Neuronal stem cell (in vitro differentiated cells): ENCODE results near the gene GTF2F1.
"Not testable (repeated sequence)": the region's sequence is repeated elsewhere in the genome, so short reads cannot be mapped to it uniquely, and the experiment has no call there.

Experiments used
- DNase-seq: peaks from one replicate; pipeline ENCODE4 v3.0.0-alpha.2; 2013; ENCODE audit warnings: low spot score
- H2AFZ ChIP-seq: one replicate; pipeline ENCODE4 v1.6.1; 2013; ENCODE audit warnings: mild to moderate bottlenecking, low read length, inconsistent platforms
- H2AK5ac ChIP-seq: 2 replicates; pipeline ENCODE4 v1.6.1; 2013; ENCODE audit warnings: low read depth, mild to moderate bottlenecking, inconsistent platforms, low read length, moderate library complexity, mixed read lengths
- H2BK120ac ChIP-seq: 2 replicates; pipeline ENCODE4 v1.6.1; 2013; ENCODE audit warnings: low read depth, mild to moderate bottlenecking, inconsistent platforms, low read length, moderate library complexity, mixed read lengths
- H2BK12ac ChIP-seq: one replicate; pipeline ENCODE4 v1.6.1; 2013; ENCODE audit warnings: low read length, inconsistent platforms
- H2BK15ac ChIP-seq: 2 replicates; pipeline ENCODE4 v1.6.1; 2013; ENCODE audit warnings: mild to moderate bottlenecking, low read length, inconsistent platforms, mixed read lengths
- H2BK5ac ChIP-seq: one replicate; pipeline ENCODE4 v1.6.1; 2013; ENCODE audit warnings: inconsistent platforms, mild to moderate bottlenecking, low read length, moderate library complexity
- H3K14ac ChIP-seq: one replicate; pipeline ENCODE4 v1.6.1; 2013; ENCODE audit warnings: low read length, inconsistent platforms
- H3K18ac ChIP-seq: 2 replicates; pipeline ENCODE4 v1.6.1; 2013; ENCODE audit warnings: low read length, inconsistent platforms
- H3K23ac ChIP-seq: 2 replicates; pipeline ENCODE4 v1.6.1; 2013; ENCODE audit warnings: low read depth, mild to moderate bottlenecking, mixed read lengths, low read length, inconsistent platforms; ENCODE audit not compliant: poor library complexity
- H3K27ac ChIP-seq: replicated peaks from 3 replicates; pipeline ENCODE4 v1.5.1; 2013; ENCODE audit warnings: low read length, inconsistent platforms
- H3K27me3 ChIP-seq, 3 experiments: 2 replicates each; pipeline ENCODE4 v1.6.1; 2013; ENCODE audit warnings: low read length in 3 of 3, mild to moderate bottlenecking in 2 of 3, inconsistent platforms in 1 of 3, low read depth in 1 of 3, mixed read lengths in 1 of 3, moderate library complexity in 1 of 3; ENCODE audit not compliant: control insufficient read depth in 3 of 3, insufficient read depth in 3 of 3
- H3K36me3 ChIP-seq, 2 donors: replicated peaks in 1 of 2; 2 replicates each; pipeline ENCODE4 v1.6.1; 2013; ENCODE audit warnings: low read length in 2 of 2; ENCODE audit not compliant: control insufficient read depth in 2 of 2, insufficient read depth in 2 of 2
- H3K4ac ChIP-seq: 2 replicates; pipeline ENCODE4 v1.6.1; 2013; ENCODE audit warnings: inconsistent platforms, mild to moderate bottlenecking, low read length, moderate library complexity
- H3K4me1 ChIP-seq, 2 donors: 1 replicate in 1 of 2; 2 replicates in 1 of 2; pipeline ENCODE4 v1.6.1; 2013; ENCODE audit warnings: low read length in 2 of 2, low read depth in 1 of 2; ENCODE audit not compliant: control insufficient read depth in 2 of 2, insufficient read depth in 1 of 2
- H3K4me2 ChIP-seq: one replicate; pipeline ENCODE4 v1.6.1; 2013; ENCODE audit warnings: mild to moderate bottlenecking, low read length, inconsistent platforms; ENCODE audit not compliant: insufficient read depth, poor library complexity, severe bottlenecking
- H3K4me3 ChIP-seq, 2 donors: 2 replicates each; pipeline ENCODE4 v1.5.1; 2013; ENCODE audit warnings: low read length in 2 of 2, mild to moderate bottlenecking in 2 of 2, inconsistent platforms in 1 of 2, moderate library complexity in 1 of 2
- H3K79me1 ChIP-seq: one replicate; pipeline ENCODE4 v1.6.1; 2013; ENCODE audit warnings: low read depth, mild to moderate bottlenecking, inconsistent platforms, low read length, moderate library complexity
- H3K9ac ChIP-seq: one replicate; pipeline ENCODE4 v1.6.1; 2013; ENCODE audit warnings: mild to moderate bottlenecking, low read depth, low read length, inconsistent platforms; ENCODE audit not compliant: poor library complexity
- H3K9me3 ChIP-seq, 2 donors: replicated peaks in 1 of 2; 2 replicates each; pipeline versions ENCODE3 to v1.6.1; 2013; ENCODE audit warnings: low read length in 2 of 2, mild to moderate bottlenecking in 2 of 2, inconsistent platforms in 1 of 2, low read depth in 1 of 2, mixed read lengths in 1 of 2, moderate library complexity in 1 of 2; ENCODE audit not compliant: control insufficient read depth in 2 of 2, insufficient read depth in 1 of 2
- H4K8ac ChIP-seq: one replicate; pipeline ENCODE4 v1.6.1; 2013; ENCODE audit warnings: low read depth, mild to moderate bottlenecking, inconsistent platforms, low read length, moderate library complexity
- H4K91ac ChIP-seq: one replicate; pipeline ENCODE4 v1.6.1; 2013; ENCODE audit warnings: low read length, low read depth, mild to moderate bottlenecking, inconsistent platforms; ENCODE audit not compliant: poor library complexity
- WGBS, 2 donors: extraction: QIAGEN DNeasy Blood & Tissue Kit; methylation state at CpG; one replicate each; pipeline ENCODE4 v1.1.7; 2013; ENCODE audit warnings: missing lambda C conversion rate in 2 of 2, mixed read lengths in 1 of 2; ENCODE audit not compliant: insufficient read length in 2 of 2, insufficient replicate concordance in 1 of 2; ENCODE audit errors: extremely low coverage in 2 of 2; 5-methylcytosine and 5-hydroxymethylcytosine counted together

GTF2F1 gene

DNA sequence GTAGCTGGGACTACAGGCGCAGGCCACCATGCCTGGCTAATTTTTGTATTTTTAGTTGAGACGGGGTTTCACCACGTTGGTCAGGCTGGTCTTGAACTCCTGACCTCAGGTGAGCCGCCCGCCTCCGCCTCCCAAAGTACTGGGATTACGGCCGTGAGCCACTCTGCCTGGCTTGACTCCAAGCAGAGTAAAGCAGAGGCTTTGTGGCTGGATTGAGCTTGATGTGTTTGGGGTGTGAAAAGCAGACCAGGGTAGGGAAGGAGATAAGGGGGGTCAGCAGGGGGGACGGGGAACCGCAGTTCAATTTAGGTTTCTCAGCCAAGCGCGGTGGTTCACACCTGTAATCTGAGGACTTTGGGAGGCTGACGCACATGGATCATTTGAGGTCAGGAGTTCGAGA, 35.8 kb downstream of the GTF2F1 start:
- Histone ChIP-seq H3K4me3 (no peak overlapping the region), H4K8ac (no peak overlapping the region)
- no CpG with 5 or more reads among the region's 14 CpGs for WGBS, 2 donors

DNA sequence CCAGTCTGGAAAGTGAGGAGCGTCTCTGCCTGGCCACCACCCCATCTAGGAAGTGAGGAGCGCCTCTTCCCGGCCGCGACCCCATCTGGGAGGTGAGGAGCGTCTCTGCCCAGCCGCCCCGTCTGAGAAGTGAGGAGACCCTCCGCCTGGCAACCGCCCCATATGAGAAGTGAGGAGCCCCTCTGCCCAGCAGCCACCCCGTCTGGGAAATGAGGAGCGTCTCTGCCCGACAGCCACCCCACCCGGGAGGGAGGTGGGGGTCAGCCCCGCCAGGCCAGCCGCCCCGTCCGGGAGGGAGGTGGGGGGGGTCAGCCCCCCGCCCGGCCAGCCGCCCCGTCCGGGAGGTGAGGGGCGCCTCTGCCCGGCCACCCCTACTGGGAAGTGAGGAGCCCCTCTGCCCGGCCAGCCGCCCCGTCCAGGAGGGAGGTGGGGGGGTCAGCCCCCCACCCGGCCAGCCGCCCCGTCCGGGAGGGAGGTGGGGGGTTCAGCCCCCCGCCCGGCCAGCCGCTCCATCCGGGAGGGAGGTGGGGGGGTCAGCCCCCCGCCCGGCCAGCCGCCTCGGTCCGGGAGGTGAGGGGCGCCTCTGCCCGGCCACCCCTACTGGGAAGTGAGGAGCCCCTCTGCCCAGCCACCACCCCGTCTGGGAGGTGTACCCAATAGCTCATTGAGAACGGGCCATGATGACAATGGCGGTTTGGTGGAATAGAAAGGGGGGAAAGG, 37.5 kb downstream of the GTF2F1 start:
- not testable (repeated sequence) for H3K4me2 ChIP-seq, H3K14ac ChIP-seq, DNase-seq, H3K4me1 ChIP-seq, H3K79me1 ChIP-seq, H2AFZ ChIP-seq, H4K91ac ChIP-seq, H3K4me3 ChIP-seq, H4K8ac ChIP-seq, H2BK12ac ChIP-seq, H2BK15ac ChIP-seq, H2BK120ac ChIP-seq, H3K27ac ChIP-seq, H3K9ac ChIP-seq, H3K4ac ChIP-seq, H3K23ac ChIP-seq, H3K27me3 ChIP-seq, H3K18ac ChIP-seq, H2BK5ac ChIP-seq, H2AK5ac ChIP-seq, H3K9me3 ChIP-seq, H3K36me3 ChIP-seq
- no CpG with 5 or more reads among the region's 46 CpGs for WGBS, 2 donors

More for the DNA sequence above, 35.8 kb downstream of the GTF2F1 start:
- no peak overlapping the region for H3K9ac ChIP-seq
- no peak overlapping the region for H2AK5ac ChIP-seq
- no peak overlapping the region for H3K14ac ChIP-seq
- no peak overlapping the region for H3K4me2 ChIP-seq
- peaks cover 2% of the 10 kb centered on the region for H3K79me1 ChIP-seq
- H3K4me1 ChIP-seq: peaks cover under 1 to 2% of the 10 kb centered on the region in 2 donors
- H3K9me3 ChIP-seq: peaks cover 0 to under 1% of the 10 kb centered on the region in 2 donors
- H3K36me3 ChIP-seq: no peaks in the 10 kb centered on the region
- no peak overlapping the region for H2BK120ac ChIP-seq
- no peak overlapping the region for H2AFZ ChIP-seq
- H2BK15ac ChIP-seq: no peak overlapping the region
- H3K27ac ChIP-seq: no peak overlapping the region
- H2BK12ac ChIP-seq: no peak overlapping the region
- H3K18ac ChIP-seq: no peak overlapping the region
- no peak overlapping the region for H3K23ac ChIP-seq
- H2BK5ac ChIP-seq: no peak overlapping the region
- H3K4ac ChIP-seq: no peak overlapping the region
- no peak overlapping the region for H4K91ac ChIP-seq
- no peak for DNase-seq
- no peaks in the 10 kb centered on the region for H3K27me3 ChIP-seq

DNA sequence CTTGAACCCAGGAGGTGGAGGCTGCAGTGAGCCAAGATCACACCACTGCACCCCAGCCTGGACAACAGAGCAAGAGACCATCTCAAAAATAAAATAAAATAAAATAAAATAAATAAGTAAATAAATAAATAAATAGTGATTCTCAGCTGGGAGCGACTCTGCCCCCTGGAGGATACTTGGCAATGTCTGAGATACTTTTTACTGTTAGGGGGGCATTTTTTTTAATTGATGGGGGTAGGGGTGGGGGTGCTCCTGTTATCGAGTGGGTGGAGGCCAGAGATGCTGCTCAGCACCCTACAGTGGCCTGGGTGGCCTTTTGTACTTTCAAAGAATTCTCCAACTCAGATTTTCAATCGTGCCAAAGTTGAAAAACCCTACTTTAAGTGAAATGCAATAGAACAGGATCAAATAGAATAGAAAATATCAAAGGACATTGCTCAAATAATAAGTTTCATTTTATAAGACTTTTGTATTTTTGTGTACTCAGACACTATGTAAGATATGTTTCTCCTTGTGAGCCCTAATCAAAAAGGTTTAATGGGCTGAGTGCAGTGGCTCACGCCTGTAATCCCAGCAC, 38.8 kb downstream of the GTF2F1 start:
- no peak overlapping the region for H2AFZ ChIP-seq
- no peak overlapping the region for H2BK120ac ChIP-seq
- H3K27me3 ChIP-seq: no peaks in the 10 kb centered on the region
- no peaks in the 10 kb centered on the region for H3K36me3 ChIP-seq
- no peak overlapping the region for H3K4ac ChIP-seq
- no peak overlapping the region for H3K27ac ChIP-seq
- no CpG with 5 or more reads among the region's 4 CpGs for WGBS, 2 donors
- no peak overlapping the region for H4K8ac ChIP-seq
- H3K79me1 ChIP-seq: no peaks in the 10 kb centered on the region
- H3K4me2 ChIP-seq: no peak overlapping the region
- no peak overlapping the region for H3K14ac ChIP-seq
- no peak overlapping the region for H2AK5ac ChIP-seq
- no peak overlapping the region for H3K23ac ChIP-seq
- H2BK5ac ChIP-seq: no peak overlapping the region
- DNase-seq: no peak
- no peak overlapping the region for H3K9ac ChIP-seq
- H4K91ac ChIP-seq: no peak overlapping the region
- H2BK12ac ChIP-seq: no peak overlapping the region
- H3K9me3 ChIP-seq: peaks cover 0 to 3% of the 10 kb centered on the region in 2 donors
- H2BK15ac ChIP-seq: no peak overlapping the region
- no peak overlapping the region for H3K4me3 ChIP-seq
- H3K18ac ChIP-seq: no peak overlapping the region
- H3K4me1 ChIP-seq: no peaks in the 10 kb centered on the region

DNA sequence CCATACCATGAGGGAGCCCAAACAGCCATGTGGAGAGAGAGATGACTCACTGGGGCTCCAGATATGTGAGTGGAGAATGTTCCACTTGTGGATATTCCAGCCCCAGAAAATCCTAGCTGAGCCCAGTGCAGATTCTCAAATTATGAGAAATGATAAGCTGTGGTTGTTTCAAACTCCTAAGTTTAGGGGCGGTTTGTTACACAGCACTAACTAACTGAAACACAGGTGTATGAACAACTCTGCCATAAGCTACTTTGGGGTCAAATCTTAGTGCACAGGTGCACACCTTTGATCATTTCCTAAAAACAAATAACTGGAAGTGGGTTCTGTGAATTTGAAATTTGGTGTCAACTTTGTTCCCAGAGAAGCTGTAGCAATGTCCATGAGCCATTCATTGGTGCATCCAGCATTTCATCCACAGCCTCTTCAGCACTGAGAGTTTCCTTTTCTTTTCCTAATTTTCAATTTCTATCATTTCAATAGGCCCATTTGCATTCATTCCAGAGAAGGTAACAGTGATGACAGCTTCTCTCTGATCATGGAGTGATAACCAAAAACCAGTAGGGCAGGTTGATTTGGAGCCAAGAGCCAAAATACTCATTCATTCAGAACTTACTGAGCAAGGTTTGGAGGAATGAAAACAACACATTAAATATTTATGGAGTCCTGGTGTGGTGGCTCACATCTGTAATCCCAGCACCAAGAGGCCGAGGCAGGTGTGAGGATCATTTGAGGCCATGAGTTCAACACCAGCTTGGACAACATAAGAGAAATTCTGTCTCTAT, 40.4 kb downstream of the GTF2F1 start:
- H3K27me3 ChIP-seq: no peaks in the 10 kb centered on the region

More for the DNA sequence above, 40.4 kb downstream of the GTF2F1 start:
- H3K27ac ChIP-seq: no peak overlapping the region
- H4K91ac ChIP-seq: no peak overlapping the region
- H3K14ac ChIP-seq: no peak overlapping the region
- H2BK120ac ChIP-seq: no peak overlapping the region
- no peaks in the 10 kb centered on the region for H3K79me1 ChIP-seq
- DNase-seq: no peak
- no peak overlapping the region for H2BK12ac ChIP-seq
- no peak overlapping the region for H3K18ac ChIP-seq
- H3K36me3 ChIP-seq: no peaks in the 10 kb centered on the region
- H4K8ac ChIP-seq: no peak overlapping the region
- no peak overlapping the region for H3K4me2 ChIP-seq
- no CpG with 5 or more reads among the region's 2 CpGs for WGBS, 2 donors
- no peak overlapping the region for H3K4me3 ChIP-seq
- H3K9me3 ChIP-seq: peaks cover 0 to 3% of the 10 kb centered on the region in 2 donors
- H2BK5ac ChIP-seq: no peak overlapping the region
- no peak overlapping the region for H3K4ac ChIP-seq
- H3K23ac ChIP-seq: no peak overlapping the region
- no peak overlapping the region for H2AFZ ChIP-seq
- H2BK15ac ChIP-seq: no peak overlapping the region
- no peak overlapping the region for H2AK5ac ChIP-seq
- no peaks in the 10 kb centered on the region for H3K4me1 ChIP-seq
- H3K9ac ChIP-seq: no peak overlapping the region
